Measurements from ENCODE around the gene KIF3B.
"Not testable (repeated sequence)": the region's sequence is repeated elsewhere in the genome, so short reads cannot be mapped to it uniquely, and the experiment has no call there.

Gene KIF3B

GRCh38 chr20:32277361-32278198 is at the start of gene KIF3B:
Gene KIF3B (plus strand): TSS chr20:32277651. CDS start chr20:32309778, 32,127 bp downstream.
- DNase-seq = peak; percentile 88

GRCh38 chr20:32227744-32228688 is 49.4 kb upstream of the KIF3B start:
- no peak for DNase-seq

GRCh38 chr20:32229251-32229747 is 48.2 kb upstream of the KIF3B start:
- DNase-seq = no peak

GRCh38 chr20:32230707-32231106 is 46.7 kb upstream of the KIF3B start:
- no peak for DNase-seq

GRCh38 chr20:32231245-32231644 is 46.2 kb upstream of the KIF3B start:
- DNase-seq = no peak

GRCh38 chr20:32231847-32232246 is 45.6 kb upstream of the KIF3B start:
- DNase-seq = no peak

GRCh38 chr20:32232326-32232886 is 45.0 kb upstream of the KIF3B start:
- DNase-seq = no peak

GRCh38 chr20:32233286-32233685 is 44.2 kb upstream of the KIF3B start:
- no peak for DNase-seq

- no peak for DNase-seq
Measured at GRCh38 chr20:32234135-32234808, 43.2 kb upstream of the KIF3B start.

GRCh38 chr20:32235331-32236047 is 42.0 kb upstream of the KIF3B start:
- no peak for DNase-seq

- DNase-seq = no peak
Measured at GRCh38 chr20:32236048-32236533, 41.4 kb upstream of the KIF3B start.

- DNase-seq = no peak
Measured at GRCh38 chr20:32236819-32237218, 40.6 kb upstream of the KIF3B start.

- no peak for DNase-seq
Measured at GRCh38 chr20:32237419-32237818, 40.0 kb upstream of the KIF3B start.

- DNase-seq = no peak
Measured at GRCh38 chr20:32238483-32239425, 38.7 kb upstream of the KIF3B start.

GRCh38 chr20:32240205-32240604 is 37.2 kb upstream of the KIF3B start:
- DNase-seq = no peak

- DNase-seq = no peak
Measured at GRCh38 chr20:32241807-32242206, 35.6 kb upstream of the KIF3B start.

GRCh38 chr20:32244150-32244823 is 33.2 kb upstream of the KIF3B start:
- DNase-seq = peak; percentile 10

GRCh38 chr20:32244959-32245358 is 32.5 kb upstream of the KIF3B start:
- DNase-seq = no peak

GRCh38 chr20:32246208-32246607 is 31.2 kb upstream of the KIF3B start:
- DNase-seq = not testable (repeated sequence)

- no peak for DNase-seq
Measured at GRCh38 chr20:32248043-32248442, 29.4 kb upstream of the KIF3B start.

All from HCEC 1CT (cell line).